ENCODE measurements around the gene IL22. TPM values are rescaled to one million over a fixed set of nuclear protein-coding genes. Genes with fewer than 3 reads are reported as not detected.

IL22 gene
- total RNA-seq: not detected

- no peak for DNase-seq
Observed at GRCh38 chr12:68253504-68253903, at the start of gene IL22. Gene IL22 (minus strand): TSS chr12:68253604. CDS start chr12:68253448, 156 bp downstream.

- no peak for DNase-seq
Observed at GRCh38 chr12:68297929-68298328, 44.5 kb upstream of the IL22 start.

- DNase-seq: no peak
Observed at GRCh38 chr12:68294251-68294650, 40.8 kb upstream of the IL22 start.

- DNase-seq: no peak
Observed at GRCh38 chr12:68293347-68293746, 39.9 kb upstream of the IL22 start.

- DNase-seq: no peak
Observed at GRCh38 chr12:68292151-68292943, 38.9 kb upstream of the IL22 start.

GRCh38 chr12:68291396-68292036 is 38.1 kb upstream of the IL22 start:
- no peak for DNase-seq

GRCh38 chr12:68290126-68290525 is 36.7 kb upstream of the IL22 start:
- no peak for DNase-seq

- no peak for DNase-seq
Observed at GRCh38 chr12:68287106-68287505, 33.7 kb upstream of the IL22 start.

GRCh38 chr12:68286396-68286795 is 33.0 kb upstream of the IL22 start:
- no peak for DNase-seq

GRCh38 chr12:68285541-68285940 is 32.1 kb upstream of the IL22 start:
- DNase-seq: no peak

GRCh38 chr12:68281322-68282077 is 28.1 kb upstream of the IL22 start:
- DNase-seq: no peak

GRCh38 chr12:68280240-68280639 is 26.8 kb upstream of the IL22 start:
- DNase-seq: no peak

GRCh38 chr12:68279227-68280054 is 26.0 kb upstream of the IL22 start:
- no peak for DNase-seq

- no peak for DNase-seq
Observed at GRCh38 chr12:68276402-68276930, 23.1 kb upstream of the IL22 start.

GRCh38 chr12:68272732-68273131 is 19.3 kb upstream of the IL22 start:
- no peak for DNase-seq

- DNase-seq: no peak
Observed at GRCh38 chr12:68271346-68271745, 17.9 kb upstream of the IL22 start.

- DNase-seq: no peak
Observed at GRCh38 chr12:68270358-68270757, 17.0 kb upstream of the IL22 start.

GRCh38 chr12:68269779-68270178 is 16.4 kb upstream of the IL22 start:
- DNase-seq: no peak

GRCh38 chr12:68268967-68269366 is 15.6 kb upstream of the IL22 start:
- no peak for DNase-seq

- no peak for DNase-seq
Observed at GRCh38 chr12:68267892-68268396, 14.5 kb upstream of the IL22 start.

GRCh38 chr12:68264857-68265256 is 11.5 kb upstream of the IL22 start:
- no peak for DNase-seq

Data from occipital lobe (tissue), 2 donors.